NCI-H2171 (cell line): Measurements from ENCODE around the gene TUBGCP6.

Source experiments
- DNase-seq: peaks from one replicate; lab custom pipeline; 2025; lab: John Stamatoyannopoulos, UW

Gene TUBGCP6, protein sequence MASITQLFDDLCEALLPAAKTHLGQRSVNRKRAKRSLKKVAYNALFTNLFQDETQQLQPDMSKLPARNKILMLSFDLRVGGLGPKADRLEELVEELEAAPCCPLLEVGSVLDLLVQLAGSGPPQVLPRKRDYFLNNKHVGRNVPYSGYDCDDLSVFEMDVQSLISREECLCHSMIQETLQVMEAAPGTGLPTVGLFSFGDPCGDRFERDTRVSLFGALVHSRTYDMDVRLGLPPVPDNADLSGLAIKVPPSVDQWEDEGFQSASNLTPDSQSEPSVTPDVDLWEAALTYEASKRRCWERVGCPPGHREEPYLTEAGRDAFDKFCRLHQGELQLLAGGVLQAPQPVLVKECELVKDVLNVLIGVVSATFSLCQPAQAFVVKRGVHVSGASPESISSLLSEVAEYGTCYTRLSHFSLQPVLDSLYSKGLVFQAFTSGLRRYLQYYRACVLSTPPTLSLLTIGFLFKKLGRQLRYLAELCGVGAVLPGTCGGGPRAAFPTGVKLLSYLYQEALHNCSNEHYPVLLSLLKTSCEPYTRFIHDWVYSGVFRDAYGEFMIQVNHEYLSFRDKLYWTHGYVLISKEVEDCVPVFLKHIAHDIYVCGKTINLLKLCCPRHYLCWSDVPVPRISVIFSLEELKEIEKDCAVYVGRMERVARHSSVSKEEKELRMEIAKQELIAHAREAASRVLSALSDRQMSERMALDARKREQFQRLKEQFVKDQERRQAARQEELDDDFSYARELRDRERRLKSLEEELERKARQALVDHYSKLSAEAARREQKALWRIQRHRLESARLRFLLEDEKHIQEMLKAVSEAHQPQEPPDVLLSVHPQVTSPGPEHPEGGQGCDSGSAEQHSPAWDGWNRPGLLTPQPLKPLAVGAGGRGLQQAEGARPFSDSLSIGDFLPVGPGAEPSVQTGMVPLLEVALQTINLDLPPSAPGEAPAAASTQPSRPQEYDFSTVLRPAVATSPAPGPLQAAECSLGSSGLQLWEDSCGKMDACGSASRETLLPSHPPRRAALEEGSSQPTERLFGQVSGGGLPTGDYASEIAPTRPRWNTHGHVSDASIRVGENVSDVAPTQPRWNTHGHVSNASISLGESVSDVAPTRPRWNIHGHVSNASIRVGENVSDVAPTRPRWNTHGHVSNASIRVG (N-terminal part only)

GRCh38 chr22:50244420-50245213 is at the start of gene TUBGCP6:
TSS of gene TUBGCP6 (minus strand) at chr22:50245023. CDS start at chr22:50244459, 564 bp downstream.
- DNase-seq, result peak; percentile 92

DNA sequence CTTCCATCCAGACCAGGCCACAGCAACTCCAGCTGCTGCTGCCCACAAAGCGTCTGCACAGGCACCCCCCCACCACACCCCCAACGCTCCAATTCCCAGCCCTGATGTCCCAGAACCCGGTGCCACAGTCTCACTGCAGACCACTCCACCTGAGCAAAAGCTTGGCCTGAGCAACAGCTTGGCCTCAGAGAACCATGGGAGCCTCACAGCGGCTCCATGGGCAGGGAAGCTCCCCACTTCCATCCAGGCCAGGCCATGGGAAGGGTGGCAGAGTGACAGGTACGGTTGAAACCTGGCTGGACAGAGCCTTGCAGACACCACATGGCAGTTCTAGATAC is 49.5 kb upstream of the TUBGCP6 start:
- DNase-seq, result no peak

GRCh38 chr22:50293441-50294318 is 48.9 kb upstream of the TUBGCP6 start:
- DNase-seq, result no peak

DNA sequence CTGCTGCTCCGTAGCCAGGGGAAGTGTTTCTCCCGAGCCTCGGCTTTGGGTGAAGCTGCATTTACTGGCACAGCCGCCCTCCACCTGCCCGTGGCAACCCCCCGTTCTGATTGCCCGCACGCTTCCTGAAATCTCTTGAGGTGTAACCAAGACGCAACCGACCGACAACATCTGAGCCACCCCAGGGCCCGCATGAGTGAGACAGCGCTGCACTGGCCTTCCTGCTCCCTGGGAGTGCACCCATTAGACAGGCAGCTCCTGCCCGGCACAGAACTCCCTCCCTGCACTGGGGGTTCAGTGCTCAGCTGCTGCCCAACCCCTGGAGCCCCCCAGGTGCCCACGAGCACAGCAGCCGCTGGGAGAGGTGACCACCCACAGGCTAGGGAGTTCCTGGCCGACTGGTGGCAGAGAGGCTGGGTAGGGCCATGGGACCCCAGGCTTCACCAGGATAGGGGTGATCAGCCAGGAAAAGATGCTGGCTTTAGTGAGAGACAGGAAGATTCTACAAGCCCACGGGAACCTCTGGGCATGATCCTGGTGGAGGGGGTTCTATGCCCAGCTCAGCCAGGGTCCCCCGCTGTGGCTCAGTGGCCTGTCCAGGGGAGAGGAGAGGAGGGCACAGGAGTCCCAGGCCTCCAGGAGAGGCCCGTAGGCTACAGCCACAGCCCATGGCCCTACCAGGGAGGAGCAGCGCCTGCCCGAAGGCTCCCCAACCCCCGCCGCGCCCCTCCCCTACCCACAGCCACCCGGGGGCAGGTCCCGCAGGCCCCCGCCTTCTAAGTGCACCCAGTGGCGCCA is 48.0 kb upstream of the TUBGCP6 start:
- no peak for DNase-seq

DNA sequence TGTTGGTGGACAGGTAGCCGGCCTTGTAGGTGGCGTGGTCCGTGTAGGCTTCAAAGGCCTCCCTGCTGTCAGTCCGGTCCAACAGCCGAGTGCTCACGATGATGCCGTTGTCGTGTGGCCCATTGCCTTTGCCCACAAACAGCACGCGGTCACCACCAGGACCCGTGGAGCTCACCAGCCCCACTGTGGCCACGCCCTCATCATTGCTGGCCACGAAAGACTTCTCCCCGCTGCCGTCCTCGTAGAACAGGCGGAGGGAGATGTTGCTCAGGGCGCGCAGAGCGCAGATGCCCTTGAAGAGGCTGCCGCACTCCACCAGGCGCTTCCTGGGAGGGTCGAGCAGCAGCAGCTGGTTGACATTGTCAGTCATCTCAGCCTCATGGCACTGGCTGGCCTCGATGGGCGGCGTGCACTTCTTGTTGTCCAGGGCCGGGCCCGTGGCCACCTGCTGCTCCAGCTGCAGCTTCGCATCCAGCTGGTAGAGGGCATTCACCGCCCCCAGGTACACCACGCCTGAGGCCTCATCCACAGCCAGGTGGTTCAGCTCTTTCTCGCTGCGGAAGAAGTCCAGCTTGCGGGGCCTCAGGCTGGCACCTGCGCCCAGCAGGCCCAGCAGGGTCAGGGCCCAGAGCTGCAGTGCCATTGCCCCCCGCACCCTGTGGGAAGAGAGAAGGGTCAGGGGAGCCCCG is 45.3 kb upstream of the TUBGCP6 start:
- no peak for DNase-seq

GRCh38 chr22:50289151-50289941 is 44.5 kb upstream of the TUBGCP6 start:
- DNase-seq, result no peak

DNA sequence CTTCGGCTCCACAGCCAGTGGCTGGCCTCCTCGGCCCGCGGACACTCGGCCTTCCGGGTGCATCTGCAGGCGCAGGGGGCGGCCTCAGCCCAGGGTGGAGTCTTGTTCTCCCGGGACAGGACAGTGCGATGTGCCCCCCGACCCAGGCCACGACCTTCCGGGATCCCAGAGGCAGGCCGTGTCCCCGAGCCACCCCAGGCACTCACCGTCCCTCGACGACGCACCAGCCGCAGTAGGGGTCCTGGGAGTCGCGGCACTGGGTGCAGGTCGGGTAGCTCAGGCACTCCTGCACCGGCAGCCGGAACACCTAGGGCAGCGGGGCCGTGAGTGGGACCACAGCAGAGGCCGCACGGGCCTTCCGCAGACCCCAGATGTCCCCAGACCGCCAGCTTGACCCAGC is 42.9 kb upstream of the TUBGCP6 start:
- DNase-seq, result no peak

DNA sequence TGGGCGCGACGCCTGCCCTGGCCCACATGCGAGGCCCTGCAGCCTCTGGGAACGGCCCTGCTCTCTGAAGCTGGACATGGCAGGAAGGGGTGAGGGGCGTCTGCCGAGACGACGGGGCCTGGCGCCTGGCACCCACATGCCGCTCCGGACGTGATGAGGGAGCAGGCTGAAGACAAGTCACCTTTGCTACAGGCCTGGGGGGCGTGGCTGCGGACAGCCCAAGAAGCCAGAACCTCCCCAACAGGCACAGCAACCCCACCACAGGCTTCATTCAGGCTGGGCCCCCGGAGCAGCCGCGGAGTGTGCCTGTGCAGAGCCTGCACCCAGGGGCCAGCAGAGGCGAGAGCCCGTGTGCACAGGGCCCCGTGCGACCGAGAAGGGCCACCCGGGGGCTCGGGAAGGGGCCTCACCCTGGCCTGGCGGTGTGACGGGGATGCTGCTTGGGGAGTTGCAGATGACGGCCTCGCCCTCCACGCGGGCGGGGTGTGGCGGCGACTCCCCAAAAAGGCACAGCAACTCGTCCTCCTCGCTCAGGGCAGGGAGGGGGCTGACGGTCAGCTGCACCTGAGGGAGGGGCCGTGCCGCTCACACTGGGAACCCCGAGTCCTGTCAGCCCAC is 42.0 kb upstream of the TUBGCP6 start:
- no peak for DNase-seq

DNA sequence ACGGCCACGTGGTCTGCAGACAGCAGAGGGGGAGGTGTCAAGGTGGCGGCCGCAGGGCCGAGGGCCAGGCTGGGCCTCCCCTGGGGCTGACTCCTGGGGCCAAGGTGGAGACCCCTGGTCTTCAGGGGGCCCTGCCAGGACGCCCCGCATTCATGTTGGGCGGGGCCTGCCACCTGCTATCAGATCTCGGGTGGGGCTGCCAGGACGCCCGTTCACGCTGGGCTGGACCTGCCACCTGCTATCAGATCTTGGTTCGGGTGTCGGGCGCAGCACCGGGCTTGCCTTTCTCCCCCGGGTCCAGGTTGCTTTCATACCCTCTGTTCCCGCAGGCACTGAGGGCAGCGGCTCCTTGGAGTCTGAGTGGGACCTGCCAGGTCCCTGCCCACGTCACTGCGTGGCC is 41.5 kb upstream of the TUBGCP6 start:
- no peak for DNase-seq

GRCh38 chr22:50285568-50286229 is 40.9 kb upstream of the TUBGCP6 start:
- no peak for DNase-seq

DNA sequence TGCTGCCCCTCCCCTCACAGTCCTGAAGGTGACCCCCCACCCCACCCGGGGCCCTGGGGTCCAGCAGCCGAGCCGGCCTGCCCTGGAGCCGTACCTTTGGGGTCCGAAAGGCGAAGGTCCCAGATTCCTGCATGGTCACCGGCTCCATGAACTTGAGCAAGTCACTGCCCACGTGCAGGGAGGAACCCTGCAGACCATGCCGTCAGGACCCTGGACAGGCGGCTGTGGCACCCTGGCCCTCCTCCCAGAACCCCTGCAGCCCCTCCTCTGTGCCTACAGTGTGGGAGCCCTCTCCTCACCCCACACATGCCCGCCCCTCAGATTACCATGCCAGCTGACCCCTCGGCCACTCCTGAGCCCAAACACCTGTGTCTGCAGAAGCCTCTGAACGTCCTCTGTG is 39.7 kb upstream of the TUBGCP6 start:
- no peak for DNase-seq

DNA sequence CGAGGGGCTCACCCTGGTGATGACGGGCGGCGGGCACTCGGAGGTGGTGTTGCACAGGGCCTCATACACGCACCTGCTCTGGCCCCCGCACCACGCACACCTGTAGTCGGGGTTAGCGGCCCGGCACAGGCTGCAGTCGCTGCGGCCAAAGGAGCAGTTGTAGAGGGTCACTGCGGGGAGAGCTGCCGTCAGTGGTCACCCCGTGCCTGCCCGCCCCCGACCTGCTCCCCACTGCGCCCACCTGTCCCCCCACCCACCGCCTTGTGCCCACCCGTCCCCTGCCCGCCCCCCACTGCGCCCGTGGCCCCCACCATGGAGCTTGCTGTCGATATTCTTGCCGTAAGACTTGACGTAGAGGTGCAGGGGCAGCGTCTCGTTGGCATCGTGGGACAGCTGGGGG is 39.0 kb upstream of the TUBGCP6 start:
- DNase-seq, result no peak

DNA sequence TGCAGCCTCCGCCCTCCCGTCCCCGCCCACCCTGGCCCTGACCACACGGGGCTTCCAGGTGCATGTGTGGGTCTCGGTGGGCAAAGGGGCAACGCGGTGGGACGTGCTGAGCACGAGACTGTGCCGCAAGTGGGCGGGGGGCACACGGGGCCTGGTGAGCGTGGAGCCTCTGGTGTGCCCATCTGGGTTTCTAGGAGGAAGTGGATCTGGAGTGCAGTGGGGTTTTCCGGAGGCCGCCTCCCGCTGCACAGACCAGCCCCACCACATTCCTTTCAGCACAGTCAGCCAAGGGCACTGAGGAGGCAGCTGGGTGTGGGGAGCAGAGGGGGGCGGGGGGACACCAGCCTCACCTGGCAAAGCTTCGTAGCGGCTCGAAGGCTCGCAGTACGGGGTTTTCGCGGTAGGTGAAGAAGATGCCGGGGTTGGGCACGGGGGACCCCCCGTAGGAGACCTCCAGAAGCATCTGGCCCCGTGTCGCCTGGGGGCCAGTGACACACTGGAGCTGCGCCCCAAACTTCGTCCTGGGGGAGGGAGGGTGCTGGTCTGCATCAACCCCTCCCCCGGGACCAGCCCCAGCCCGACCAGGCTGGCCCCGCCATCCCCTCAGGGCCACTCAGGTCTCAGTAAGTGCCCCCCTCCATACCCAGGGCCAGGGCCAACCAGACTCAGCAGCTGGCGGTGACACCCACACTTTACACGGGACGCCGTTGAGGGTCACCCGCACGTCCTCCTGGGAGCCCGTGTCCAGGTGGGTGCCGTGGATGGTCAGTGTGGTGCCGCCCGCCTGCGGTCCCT is 37.7 kb upstream of the TUBGCP6 start:
- no peak for DNase-seq

- no peak for DNase-seq
Observed at GRCh38 chr22:50281957-50282356, 37.1 kb upstream of the TUBGCP6 start.

- DNase-seq, result no peak
Observed at GRCh38 chr22:50281384-50281760, 36.5 kb upstream of the TUBGCP6 start.

GRCh38 chr22:50280708-50281383 is 36.0 kb upstream of the TUBGCP6 start:
- no peak for DNase-seq
